Psoas muscle (tissue), 8 donors: ENCODE results near the gene SSBP2. TPM values are rescaled to one million over a fixed set of nuclear protein-coding genes. Genes with fewer than 3 reads are reported as not detected.

ENCODE experiments used
- ATAC-seq, 4 donors: fragments of 200-7000 bp; cut with Tn5 transposase; one replicate each; pipeline ENCODE4 v1.9.1; 2020; ENCODE audit warnings: moderate library complexity in 3 of 4, mild to moderate bottlenecking in 2 of 4
- DNase-seq, 2 donors: peaks; one replicate each; pipeline ENCODE4 v3.0.0-alpha.2; 2020
- H3K27ac ChIP-seq: fragments of 200-600 bp; one replicate; pipeline ENCODE4 v1.8.0; 2022
- H3K27me3 ChIP-seq, 3 donors: fragments of 200-600 bp in 1 of 3; one replicate each; pipeline versions ENCODE4 v1.6.1 to v1.8.0; 2013 to 2022; ENCODE audit warnings: low read length in 2 of 3, mild to moderate bottlenecking in 2 of 3, moderate library complexity in 1 of 3; ENCODE audit not compliant: insufficient read depth in 3 of 3
- H3K36me3 ChIP-seq, 2 donors: fragments of 200-600 bp in 1 of 2; one replicate each; pipeline versions ENCODE4 v1.6.1 to v1.8.0; 2013 to 2022; ENCODE audit warnings: low read depth in 1 of 2, mild to moderate bottlenecking in 1 of 2, moderate library complexity in 1 of 2; ENCODE audit not compliant: insufficient read depth in 1 of 2
- H3K4me1 ChIP-seq: fragments of 200-600 bp; one replicate; pipeline ENCODE4 v1.8.0; 2022
- H3K4me3 ChIP-seq: fragments of 200-600 bp; one replicate; pipeline ENCODE4 v1.8.0; 2022; ENCODE audit warnings: mild to moderate bottlenecking
- H3K9me3 ChIP-seq: fragments of 200-600 bp; one replicate; pipeline ENCODE4 v1.8.0; 2022
- WGBS, 3 donors: extraction: QIAGEN DNeasy Blood & Tissue Kit; methylation state at CpG; one replicate each; pipeline versions ENCODE4 v1.1.6 to v1.1.7; 2013; 5-methylcytosine and 5-hydroxymethylcytosine counted together
- intact Hi-C, 2 donors: fragments of 100-400 bp; cut with DNase I; formaldehyde crosslinking; loops; one replicate each; pipeline versions ENCODE4 v1.11.0 to v1.14.2; 2022
- polyA plus RNA-seq, 3 donors: library from polyadenylated mRNA; stranded (reverse); fragments of 200-250 nt; gene quantifications; one replicate each; pipeline ENCODE4 v1.2.3, GENCODE V29; 2013
- total RNA-seq, 4 donors: library from RNA; stranded (reverse); fragmentation: NEBNext Ultra II Directional in 2 of 4; extraction: Animal tissue kit (Norgen Biotek cat#: 25700) in 2 of 4; gene quantifications; one replicate each; pipeline versions ENCODE4 v1.2.1 to v1.2.4, GENCODE V29; 2021 to 2023
- TF ChIP-seq, protein P1 (sequence below): fragments of 200-600 bp; IDR thresholded peaks from one replicate; pipeline ENCODE4 v1.8.0; 2022; ENCODE audit warnings: antibody characterized with exemption
- donor health status: healthy with polysubstance abuse.
- donor health status: DM: no; HTN: no; CAD: no; lungs with moderate emphysema.
- donor health status: Bipolar disorder and iron deficiency.
- donor health status: healthy.
- donor health status: DM: yes; HTN: yes; CAD: no.
- donor health status: DM: no; HTN: no; CAD: no.
- donor health status: DM: no; HTN: no; CAD: no.
- donor health status: DM: yes; HTN: yes; CAD: no.

SSBP2 gene
- total and polyA plus RNA-seq, 7 donors: 18.2 to 42.6 (median 25.3) TPM

DNA sequence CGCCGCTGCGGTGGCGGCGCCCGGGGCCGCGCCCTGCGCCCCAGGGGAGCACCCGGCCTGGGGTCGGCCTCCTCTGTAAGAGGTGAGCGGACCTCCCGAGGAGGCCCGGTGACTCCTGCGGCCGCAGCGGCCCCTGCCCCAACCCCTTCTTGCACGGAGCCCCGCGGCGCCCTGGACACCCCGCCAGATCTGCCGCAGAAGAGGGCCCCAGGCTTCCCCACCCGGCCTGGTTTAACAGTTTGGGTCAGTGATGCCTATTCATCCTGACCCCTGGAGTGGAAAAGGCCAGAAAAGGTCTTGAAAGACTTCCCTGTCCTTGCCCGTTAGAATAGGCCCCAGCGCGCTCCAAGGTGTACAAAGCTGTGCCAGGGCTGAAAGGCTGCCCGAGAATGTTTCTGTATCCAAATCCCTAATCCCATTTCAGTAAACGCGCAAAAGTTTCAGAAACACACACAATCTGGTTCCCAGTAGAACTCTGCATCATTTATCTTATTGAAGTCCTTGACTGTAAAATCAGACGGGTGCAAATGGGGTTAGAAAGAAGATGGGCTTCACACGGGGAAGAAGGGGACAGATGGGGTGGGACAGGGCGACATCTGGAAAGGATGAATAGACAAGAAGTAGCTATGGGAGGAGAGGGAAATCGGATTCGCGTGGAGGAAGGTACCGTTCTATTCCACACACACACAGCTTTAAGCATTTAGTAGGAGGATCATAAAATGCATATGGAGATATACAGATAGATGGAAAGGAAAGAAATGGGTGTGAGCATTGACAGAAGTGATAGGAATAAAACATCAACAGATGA is 1.1 kb upstream of the SSBP2 start:
- Histone ChIP-seq H3K4me1 (peaks cover 48% of the 10 kb centered on the region), H3K36me3 (no peaks in the 10 kb centered on the region), H3K27ac (peak overlapping the region; percentile 95), H3K9me3 (no peaks in the 10 kb centered on the region), H3K27me3 (no peaks in the 10 kb centered on the region), H3K4me3 (peak overlapping the region; percentile 86)
- DNase-seq: no peak
- WGBS, 3 donors: 10 to 12% (median 11%) methylated on average over 37 of the region's 37 CpGs
- TF ChIP-seq, protein P1, sequence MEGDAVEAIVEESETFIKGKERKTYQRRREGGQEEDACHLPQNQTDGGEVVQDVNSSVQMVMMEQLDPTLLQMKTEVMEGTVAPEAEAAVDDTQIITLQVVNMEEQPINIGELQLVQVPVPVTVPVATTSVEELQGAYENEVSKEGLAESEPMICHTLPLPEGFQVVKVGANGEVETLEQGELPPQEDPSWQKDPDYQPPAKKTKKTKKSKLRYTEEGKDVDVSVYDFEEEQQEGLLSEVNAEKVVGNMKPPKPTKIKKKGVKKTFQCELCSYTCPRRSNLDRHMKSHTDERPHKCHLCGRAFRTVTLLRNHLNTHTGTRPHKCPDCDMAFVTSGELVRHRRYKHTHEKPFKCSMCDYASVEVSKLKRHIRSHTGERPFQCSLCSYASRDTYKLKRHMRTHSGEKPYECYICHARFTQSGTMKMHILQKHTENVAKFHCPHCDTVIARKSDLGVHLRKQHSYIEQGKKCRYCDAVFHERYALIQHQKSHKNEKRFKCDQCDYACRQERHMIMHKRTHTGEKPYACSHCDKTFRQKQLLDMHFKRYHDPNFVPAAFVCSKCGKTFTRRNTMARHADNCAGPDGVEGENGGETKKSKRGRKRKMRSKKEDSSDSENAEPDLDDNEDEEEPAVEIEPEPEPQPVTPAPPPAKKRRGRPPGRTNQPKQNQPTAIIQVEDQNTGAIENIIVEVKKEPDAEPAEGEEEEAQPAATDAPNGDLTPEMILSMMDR: no peak
- intact Hi-C loops: loop anchor here (1.0 to 10.0 kb wide), 7 partner anchors 35 to 413 kb away; partner anchors contain the start of gene ATG10 (in 2 of the 2)
- ATAC-seq: peak in 2 of 4 donors; percentile 17 to 18

DNA sequence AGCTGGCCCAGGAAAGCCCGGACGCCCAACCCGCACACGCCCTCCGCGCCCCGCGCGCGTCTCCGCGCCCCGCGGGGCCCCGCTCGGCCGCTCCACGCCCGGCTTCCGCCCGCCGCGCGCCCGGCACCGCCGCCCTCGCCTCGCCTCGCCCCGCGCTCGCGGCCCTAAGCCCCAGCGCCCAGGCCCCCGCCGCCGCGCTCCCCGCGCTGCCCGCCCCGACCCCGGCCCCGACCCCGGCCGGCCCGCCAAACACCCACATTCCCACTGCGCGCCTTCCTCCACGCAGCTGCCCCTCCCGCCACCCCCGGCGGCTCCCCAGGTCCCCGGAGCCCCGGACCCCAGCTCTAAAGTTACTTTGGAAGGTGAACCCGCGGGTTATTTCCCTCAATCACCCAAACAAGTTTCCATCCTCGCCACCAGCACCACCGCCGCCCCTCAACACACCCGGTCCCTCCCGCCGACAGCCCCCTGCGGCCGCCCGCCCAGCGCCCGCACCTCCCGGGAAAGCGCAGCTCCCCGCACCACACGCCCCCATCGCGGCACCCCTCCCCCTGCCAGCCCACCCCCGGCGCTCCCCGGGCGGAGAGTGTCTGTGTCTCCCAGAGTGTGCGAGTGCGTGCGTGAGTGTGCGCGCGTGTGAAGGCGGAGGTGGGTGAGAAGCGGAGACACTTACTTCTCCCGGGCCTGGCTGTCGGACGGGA is 439 bp downstream of the SSBP2 start:
- peak overlapping the region; percentile 95 for H3K27ac ChIP-seq
- H3K4me1 ChIP-seq: peaks cover 41% of the 10 kb centered on the region
- ATAC-seq (no peak), DNase-seq (no peak)
- TF ChIP-seq, protein P1: no peak
- intact Hi-C loops: loop anchor here (1.0 to 10.0 kb wide), 7 partner anchors 37 to 414 kb away; partner anchors contain the start of gene ATG10 (in 2 of the 2)
- H3K36me3 ChIP-seq: no peaks in the 10 kb centered on the region
- 1% methylated on average over 39 to 90 of the region's 90 CpGs for WGBS, 3 donors
- H3K4me3 ChIP-seq: peak overlapping the region; percentile 86
- H3K27me3 ChIP-seq: no peaks in the 10 kb centered on the region
- no peaks in the 10 kb centered on the region for H3K9me3 ChIP-seq

DNA sequence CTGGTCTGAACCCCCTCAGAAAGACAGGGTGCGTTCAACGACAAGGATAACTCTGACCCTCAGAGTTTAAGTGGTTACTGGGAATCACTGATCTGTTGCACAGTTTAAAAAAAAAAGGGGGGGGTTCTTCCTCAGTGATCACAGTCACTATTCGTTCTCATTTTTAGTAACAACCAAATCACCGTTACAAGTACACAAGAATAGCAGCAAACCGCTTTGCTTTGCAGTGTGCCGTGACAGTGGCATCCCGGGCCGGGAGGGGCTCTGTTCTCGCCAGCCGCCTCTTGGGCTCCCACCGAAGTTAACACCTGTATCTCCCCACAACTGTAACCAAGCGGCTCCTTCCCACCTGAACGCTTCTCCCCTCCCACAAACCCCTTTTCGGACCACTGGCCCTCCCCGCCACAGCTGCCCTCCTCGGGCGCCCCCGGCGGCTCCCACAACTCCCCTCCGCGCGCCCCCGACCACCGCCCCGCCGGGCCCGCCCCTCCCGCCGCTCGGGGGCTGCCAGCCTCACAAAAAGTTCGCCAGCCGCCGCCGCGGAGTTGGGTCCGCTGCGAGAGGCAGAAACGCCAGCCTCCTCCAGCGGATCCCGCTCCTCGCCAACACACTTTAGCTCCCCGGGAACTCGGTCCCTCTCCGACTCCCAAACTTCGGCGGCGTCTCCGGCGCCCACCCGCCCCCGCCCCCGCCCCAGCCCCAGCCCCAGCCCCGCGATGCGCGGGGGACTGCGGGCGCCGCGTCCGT is 1.2 kb downstream of the SSBP2 start:
- Histone ChIP-seq H3K9me3 (no peaks in the 10 kb centered on the region), H3K27ac (peak overlapping the region; percentile 82), H3K4me1 (peaks cover 34% of the 10 kb centered on the region), H3K4me3 (peak overlapping the region; percentile 86), H3K36me3 (no peaks in the 10 kb centered on the region), H3K27me3 (no peaks in the 10 kb centered on the region)
- 0 to 1% (median 1%) methylated on average over 40 to 61 of the region's 61 CpGs for whole genome bisulfite sequencing, 3 donors
- DNase-seq: peak; percentile 41 to 60
- intact Hi-C loops: loop anchor here (2.0 to 10.0 kb wide), 7 partner anchors 38 to 415 kb away; partner anchors contain the start of gene ATG10 (in 2 of the 2)
- no peak for ATAC-seq
- TF ChIP-seq, protein P1: no peak

DNA sequence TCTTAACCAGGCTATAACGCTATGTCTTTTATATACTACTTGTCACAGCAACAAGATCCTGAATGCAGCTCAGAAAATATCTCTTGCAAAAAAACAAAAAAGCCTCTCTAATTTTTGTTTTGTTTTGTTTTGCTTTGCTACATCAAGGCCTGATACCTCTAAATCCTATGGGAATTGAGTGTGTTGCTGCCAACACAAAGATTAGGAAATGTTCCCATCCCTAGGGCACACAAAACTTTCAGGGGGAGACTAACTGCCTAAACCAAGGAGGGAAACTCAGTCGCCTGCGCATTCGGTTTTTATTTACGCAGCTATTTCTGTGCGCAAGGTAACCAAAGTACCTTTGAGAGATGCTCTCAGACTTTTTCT is 1.7 kb downstream of the SSBP2 start:
- ATAC-seq (no peak), DNase-seq (no peak)
- no peaks in the 10 kb centered on the region for H3K9me3 ChIP-seq
- H3K4me1 ChIP-seq: peaks cover 28% of the 10 kb centered on the region
- intact Hi-C loops: loop anchor here (2.0 to 10.0 kb wide), 2 partner anchors 240 to 324 kb away; no protein-coding TSS in a partner anchor
- H3K27ac ChIP-seq: peak overlapping the region; percentile 82
- 10 to 27% (median 12%) methylated on average over 6 of the region's 6 CpGs for WGBS, 3 donors
- H3K27me3 ChIP-seq: no peaks in the 10 kb centered on the region
- H3K36me3 ChIP-seq: no peaks in the 10 kb centered on the region
- H3K4me3 ChIP-seq: peak overlapping the region; percentile 86
- TF ChIP-seq, protein P1: no peak
